ENCODE data around the gene CEBPB.

The CEBPB gene

DNA sequence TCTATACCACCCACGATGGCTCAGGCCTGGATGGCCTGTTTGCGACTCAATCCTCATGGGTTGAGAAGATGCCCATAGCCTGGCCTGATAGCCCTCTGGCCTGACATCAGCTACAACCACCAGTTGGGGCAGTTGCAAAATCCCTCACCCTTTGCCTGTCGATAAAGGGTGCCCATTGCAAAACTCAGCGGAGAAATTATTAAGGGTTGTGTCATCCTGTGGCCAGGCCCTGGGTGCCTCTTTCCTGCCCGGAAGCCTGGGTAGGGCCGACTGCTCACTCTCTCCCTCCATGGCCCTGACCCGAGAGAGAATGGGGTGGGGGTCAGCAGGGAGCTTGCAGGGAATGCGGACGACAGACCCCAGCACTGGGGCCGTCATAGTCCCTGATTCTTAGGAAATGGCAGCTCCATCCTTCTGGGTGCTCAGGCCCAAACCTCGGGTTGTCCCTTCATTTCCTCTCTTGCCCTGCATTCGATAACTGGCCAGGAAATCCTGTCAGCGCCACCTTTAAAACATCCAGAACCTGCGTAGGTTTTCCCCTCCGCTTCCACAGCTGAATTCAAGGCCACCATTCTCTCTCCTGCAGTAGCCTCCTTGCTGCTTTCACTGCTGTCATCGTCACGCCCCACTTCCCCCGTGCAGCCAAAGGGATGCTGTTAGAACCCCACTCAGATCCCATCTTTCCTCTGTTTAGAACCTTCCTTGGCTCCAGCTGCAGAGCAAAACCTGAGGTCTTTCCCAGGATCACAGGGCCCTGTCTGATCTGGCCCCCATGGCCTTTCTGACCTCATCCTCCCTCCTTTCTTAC, 31.1 kb downstream of the CEBPB start:
- peaks cover 9% of the 10 kb centered on the region for H3K4me1 Mint-ChIP-seq
- ATAC-seq, result no peak

DNA sequence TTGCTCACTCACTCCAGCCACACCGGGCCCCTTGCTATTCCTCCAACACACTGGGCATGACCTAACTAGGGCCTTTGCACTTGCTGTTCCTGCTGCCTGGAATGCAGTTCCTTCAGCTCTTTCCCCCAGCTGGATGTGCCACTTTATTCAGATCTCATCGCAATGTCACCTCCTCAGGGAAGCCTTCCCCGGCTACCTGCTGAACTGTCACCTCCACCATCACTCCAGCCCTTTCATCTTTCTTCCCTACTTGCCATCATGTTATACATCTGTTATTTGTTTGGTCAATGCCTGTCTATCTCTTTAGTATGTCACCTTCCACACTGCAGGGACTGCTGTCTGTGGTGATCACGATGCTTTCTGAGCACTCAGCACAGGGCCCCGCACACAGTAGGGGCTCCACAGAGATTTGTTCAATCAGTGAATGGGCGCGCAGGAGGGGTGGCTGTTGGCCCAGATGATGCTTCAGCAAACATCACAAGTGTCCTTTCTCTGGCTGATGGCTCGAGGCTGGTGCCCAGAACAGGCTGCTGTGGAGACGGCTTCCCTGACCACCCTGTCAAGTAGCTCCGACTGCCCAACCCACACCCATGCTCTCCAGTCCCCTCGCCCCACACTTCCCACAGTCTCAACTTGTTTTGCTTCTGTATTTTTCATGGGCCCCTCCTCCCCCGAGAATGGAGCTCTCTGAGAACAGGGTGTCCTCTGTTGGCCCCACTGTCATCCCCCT, 31.8 kb downstream of the CEBPB start:
- Mint-ChIP-seq H3K4me1 (peaks cover 13% of the 10 kb centered on the region), H3K27ac (no peak overlapping the region), H3K27me3 (peaks cover 34% of the 10 kb centered on the region), H3K36me3 (no peaks in the 10 kb centered on the region), H3K4me3 (no peak overlapping the region), H3K9me3 (peaks cover 8% of the 10 kb centered on the region)
- no peak for ATAC-seq

More for the DNA sequence above, 31.1 kb downstream of the CEBPB start:
- Mint-ChIP-seq H3K27me3 (peaks cover 41% of the 10 kb centered on the region), H3K27ac (no peak overlapping the region), H3K36me3 (no peaks in the 10 kb centered on the region), H3K9me3 (peaks cover 8% of the 10 kb centered on the region), H3K4me3 (no peak overlapping the region)

DNA sequence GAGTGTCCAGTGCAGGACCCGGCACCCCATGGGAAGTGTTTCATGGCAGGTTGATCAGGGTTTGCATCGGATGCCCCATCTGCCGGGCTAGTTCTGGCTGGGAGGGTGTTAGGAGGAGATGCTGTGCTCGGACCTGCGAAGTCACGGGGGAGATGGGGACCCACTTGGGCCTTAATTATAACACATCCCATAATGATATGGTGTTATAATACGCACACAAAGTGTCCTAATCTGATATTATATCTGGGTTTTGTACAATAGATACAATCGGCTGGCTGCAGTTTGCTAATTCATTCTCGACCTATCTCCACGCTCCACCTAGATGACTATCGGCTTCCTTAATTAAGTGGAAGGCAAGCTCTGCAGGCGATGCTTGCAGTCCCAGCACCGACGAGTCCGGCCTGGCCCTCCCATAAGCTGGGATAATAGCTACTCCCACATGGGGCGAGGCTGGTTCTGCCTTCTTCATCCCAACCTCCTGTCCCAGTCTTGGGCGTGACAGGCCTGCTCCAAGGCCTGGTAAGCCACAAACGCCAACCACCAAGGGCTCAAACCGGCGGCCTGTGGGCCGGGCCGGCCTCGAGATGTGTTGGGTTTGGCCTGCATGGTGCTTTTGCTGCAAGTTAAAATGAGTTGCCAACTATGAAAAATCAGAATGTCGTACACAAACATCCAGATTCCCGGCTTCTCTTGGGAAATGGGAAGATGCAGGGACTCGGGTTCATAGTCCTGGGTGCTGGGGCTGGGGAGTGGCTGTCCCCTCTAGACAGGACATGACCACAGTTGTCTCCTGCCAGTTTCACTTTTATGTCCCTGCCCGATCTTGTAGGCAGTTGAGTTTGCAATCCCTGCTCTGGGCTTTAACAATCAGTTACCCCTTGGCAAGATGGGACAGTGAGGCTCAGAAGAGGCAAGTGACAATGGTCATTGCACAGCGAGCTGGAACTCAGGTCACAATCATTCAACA, 32.7 kb downstream of the CEBPB start:
- no peak for ATAC-seq
- no peaks in the 10 kb centered on the region for H3K36me3 Mint-ChIP-seq
- no peak overlapping the region for H3K27ac Mint-ChIP-seq
- peaks cover 8% of the 10 kb centered on the region for H3K9me3 Mint-ChIP-seq
- peaks cover 13% of the 10 kb centered on the region for H3K4me1 Mint-ChIP-seq
- H3K4me3 Mint-ChIP-seq, result no peak overlapping the region
- peaks cover 33% of the 10 kb centered on the region for H3K27me3 Mint-ChIP-seq

DNA sequence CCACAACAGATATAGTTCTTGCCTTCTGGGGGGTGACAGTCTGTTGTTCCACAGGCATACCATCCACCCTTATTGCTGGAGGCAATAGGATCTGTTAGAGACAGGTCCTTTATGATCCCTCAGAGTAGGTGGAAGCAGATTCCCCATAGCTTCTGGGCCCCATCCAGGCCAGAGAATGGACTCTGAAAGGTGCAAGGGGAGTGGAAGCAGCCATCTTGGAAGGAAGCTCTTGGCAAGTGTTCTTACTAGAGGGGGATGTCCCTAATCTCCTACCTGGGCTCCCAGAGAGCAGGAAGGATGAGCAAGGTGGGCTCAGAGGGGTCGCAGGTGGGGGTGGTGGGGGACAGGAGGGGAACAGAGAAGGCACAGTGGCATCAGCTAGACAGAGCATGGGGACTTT, 33.4 kb downstream of the CEBPB start:
- H3K4me1 Mint-ChIP-seq, result peaks cover 13% of the 10 kb centered on the region
- H3K27ac Mint-ChIP-seq, result no peak overlapping the region
- H3K27me3 Mint-ChIP-seq, result peaks cover 26% of the 10 kb centered on the region
- H3K9me3 Mint-ChIP-seq, result peaks cover 8% of the 10 kb centered on the region
- ATAC-seq, result no peak
- H3K4me3 Mint-ChIP-seq, result no peak overlapping the region
- no peaks in the 10 kb centered on the region for H3K36me3 Mint-ChIP-seq

DNA sequence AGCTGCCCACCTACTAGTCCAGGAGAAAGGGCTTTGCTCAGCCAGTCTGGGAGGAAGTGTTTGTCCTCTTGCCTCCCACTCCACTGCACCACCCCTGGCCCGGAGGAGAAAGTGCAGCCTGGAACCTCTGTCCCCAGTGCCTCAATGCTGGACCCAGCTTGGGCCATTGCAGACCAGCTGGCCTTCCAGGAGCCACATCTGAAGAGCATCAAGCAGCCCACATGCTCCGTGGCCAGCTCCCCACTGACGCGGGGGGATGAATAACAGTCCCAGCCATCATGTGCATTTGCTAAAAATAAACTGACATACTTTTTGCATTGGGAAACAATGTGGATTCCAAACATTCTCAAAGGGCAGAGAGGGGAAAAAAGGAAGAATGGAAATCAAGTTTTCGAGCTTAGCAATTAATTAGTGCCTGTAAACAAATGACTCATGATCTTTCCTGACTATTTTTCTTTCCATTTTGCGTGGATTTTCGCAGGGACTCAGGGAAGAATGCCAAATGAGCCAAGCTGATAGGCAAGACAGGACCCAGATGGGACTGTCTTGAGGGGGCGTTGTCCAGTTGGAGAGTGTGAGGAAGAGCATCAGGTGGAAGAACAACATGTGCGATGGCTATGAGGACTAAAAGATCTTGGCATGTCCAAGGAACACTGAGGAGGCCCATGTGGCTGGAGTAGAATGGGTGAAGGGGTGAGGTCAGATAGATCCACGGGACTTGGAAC, 34.1 kb downstream of the CEBPB start:
- H3K4me1 Mint-ChIP-seq, result peaks cover 13% of the 10 kb centered on the region
- ATAC-seq, result no peak
- H3K27ac Mint-ChIP-seq, result no peak overlapping the region
- H3K36me3 Mint-ChIP-seq, result no peaks in the 10 kb centered on the region
- H3K9me3 Mint-ChIP-seq, result peaks cover 5% of the 10 kb centered on the region
- peaks cover 19% of the 10 kb centered on the region for H3K27me3 Mint-ChIP-seq
- H3K4me3 Mint-ChIP-seq, result no peak overlapping the region

DNA sequence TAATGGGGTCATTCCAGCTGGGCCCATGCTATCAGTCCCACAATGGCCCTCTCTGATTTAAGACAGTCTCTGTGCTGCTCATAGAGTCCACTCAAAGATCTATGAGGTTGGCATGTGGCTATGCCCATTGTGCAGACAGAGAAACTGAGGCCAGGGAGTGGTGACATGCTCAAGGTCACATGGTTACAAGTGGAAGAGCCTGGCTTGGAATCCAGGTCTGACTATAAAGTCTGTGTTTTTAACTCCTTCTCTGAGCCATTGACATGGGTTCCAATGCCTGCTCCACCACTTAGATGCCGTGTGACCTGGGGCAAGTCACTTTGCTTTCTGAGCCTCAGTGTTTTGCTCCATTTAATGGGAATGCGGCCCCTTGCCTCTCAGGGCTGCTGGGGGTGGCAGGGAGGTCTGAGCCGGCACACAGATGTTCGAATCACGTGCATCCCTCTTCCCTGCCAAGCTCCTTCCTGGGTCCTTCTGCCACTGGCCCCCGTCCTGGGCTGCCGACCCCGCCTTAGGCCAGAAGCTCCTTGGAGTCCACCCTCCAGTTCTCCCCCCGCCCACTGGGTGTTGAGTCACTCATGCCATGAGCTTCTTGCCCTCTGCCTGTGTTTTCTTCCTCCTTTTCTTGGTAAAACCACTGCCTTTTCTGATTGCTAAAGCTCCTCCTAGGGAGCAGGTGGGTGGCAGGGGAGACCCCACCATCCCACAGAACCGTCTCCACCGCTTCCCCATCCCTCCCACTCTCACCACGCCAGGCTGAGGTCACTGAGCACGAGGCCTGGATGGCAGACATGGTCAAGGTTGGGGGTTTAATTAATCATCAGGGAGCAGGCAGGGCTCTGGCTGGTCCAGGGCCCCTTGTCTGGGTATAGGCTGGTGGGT, 35.7 kb downstream of the CEBPB start:
- H3K27me3 Mint-ChIP-seq, result peaks cover 15% of the 10 kb centered on the region
- H3K36me3 Mint-ChIP-seq, result no peaks in the 10 kb centered on the region
- H3K27ac Mint-ChIP-seq, result no peak overlapping the region
- peaks cover 3% of the 10 kb centered on the region for H3K9me3 Mint-ChIP-seq
- H3K4me1 Mint-ChIP-seq, result peaks cover 7% of the 10 kb centered on the region
- no peak overlapping the region for H3K4me3 Mint-ChIP-seq
- ATAC-seq, result no peak

DNA sequence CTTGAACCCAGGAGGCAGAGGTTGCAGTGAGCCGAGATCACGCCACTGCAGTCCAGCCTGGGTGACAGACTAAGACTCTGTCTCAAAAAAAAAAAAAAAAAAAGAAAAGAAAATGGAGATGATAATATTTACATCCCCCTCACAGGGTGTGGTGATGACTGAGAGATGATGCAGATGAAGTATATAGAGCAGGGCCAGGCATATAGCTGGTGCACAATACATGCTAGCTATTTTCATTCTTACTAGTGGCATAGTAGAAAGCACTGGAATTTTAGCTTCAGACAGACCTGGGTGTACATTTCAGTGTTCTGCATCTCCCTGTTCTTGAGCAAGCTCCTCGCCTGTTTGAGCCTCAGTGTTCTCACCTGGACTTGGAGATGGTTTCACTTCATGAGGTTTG, 36.9 kb downstream of the CEBPB start:
- ATAC-seq, result no peak
- no peaks in the 10 kb centered on the region for H3K36me3 Mint-ChIP-seq
- H3K4me3 Mint-ChIP-seq, result no peak overlapping the region
- no peak overlapping the region for H3K27ac Mint-ChIP-seq
- peaks cover 3% of the 10 kb centered on the region for H3K9me3 Mint-ChIP-seq
- peaks cover 7% of the 10 kb centered on the region for H3K4me1 Mint-ChIP-seq
- peaks cover 20% of the 10 kb centered on the region for H3K27me3 Mint-ChIP-seq

DNA sequence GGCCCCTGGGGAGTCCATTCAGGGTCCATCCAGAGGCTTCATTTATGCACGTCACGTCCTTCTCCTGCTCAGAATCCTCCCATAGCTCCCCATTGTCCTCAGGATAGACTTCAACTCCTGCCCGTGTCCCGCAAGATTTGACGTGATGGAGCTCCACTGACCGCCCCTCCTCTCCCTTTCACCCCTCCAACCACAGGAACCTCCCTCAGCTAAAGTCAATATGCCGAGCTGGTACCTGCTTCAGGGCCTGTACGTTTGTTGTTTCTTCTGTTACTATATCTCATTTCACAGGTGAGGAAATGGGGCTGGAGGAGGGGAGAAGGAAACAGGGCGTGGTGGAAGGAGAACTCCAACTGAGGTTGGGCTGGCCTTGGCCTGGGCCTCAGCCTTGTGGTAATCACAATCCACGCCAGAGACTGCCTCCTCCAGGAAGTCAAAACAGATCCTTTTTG, 38.6 kb downstream of the CEBPB start:
- Mint-ChIP-seq H3K36me3 (no peaks in the 10 kb centered on the region), H3K9me3 (peaks cover under 1% of the 10 kb centered on the region), H3K4me3 (no peak overlapping the region)

DNA sequence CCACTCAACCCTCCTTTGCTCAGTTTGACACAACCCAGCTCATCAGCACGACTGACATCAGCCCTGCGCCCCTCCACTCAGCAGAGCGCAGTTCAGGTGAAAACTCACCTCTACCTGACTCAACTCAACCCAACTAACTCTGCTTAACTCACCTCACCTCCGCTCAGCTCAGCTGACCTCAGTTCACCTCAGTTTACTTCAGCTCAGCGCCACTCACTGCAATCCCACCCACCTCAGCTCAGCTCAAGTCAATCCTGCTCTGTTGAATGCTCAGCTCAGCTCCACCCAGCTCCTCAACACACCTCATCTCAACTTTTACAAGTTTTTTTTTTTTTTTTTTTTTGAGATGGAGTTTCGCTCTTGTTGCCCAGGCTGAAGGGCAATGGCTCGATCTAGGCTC, 39.6 kb downstream of the CEBPB start:
- Mint-ChIP-seq H3K27ac (no peak overlapping the region), H3K9me3 (no peaks in the 10 kb centered on the region), H3K4me3 (no peak overlapping the region), H3K4me1 (peaks cover 7% of the 10 kb centered on the region), H3K27me3 (peaks cover 24% of the 10 kb centered on the region), H3K36me3 (no peaks in the 10 kb centered on the region)
- no peak for ATAC-seq

More for the DNA sequence above, 38.6 kb downstream of the CEBPB start:
- no peak overlapping the region for H3K27ac Mint-ChIP-seq
- peaks cover 24% of the 10 kb centered on the region for H3K27me3 Mint-ChIP-seq
- no peak for ATAC-seq
- peaks cover 7% of the 10 kb centered on the region for H3K4me1 Mint-ChIP-seq

DNA sequence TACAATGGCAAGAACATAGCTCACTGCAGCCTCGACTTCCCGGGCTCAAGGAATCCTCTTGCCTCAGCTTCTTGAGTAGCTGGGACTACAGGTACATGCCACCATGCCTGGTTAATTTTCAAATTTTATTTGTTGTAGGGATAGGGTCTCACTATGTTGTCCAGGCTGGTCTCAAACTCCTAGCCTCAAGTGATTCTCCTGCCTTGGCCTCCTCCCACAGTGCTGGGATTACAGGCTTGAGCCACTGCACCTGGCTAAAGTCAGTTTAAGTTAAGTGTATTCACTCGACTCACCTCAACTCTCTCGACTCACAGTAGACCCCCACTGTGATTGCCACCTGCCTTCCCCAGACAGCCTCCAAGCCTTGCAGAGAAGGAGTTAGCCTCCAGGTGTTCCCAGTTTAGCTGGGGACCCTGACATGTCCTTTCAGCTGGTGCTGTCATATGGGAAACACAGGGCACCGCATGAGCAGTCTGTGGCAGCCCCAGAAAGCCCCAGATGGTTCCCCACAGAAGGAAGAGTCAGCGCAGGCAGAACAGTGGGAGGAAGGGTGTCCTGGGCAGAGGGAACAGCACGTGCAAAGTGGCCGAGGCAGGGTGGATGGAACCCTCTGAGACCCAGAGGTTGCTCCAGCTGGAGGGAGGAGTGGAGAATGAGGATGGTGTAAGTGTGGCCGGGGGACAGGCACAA, 40.4 kb downstream of the CEBPB start:
- no peaks in the 10 kb centered on the region for H3K9me3 Mint-ChIP-seq
- H3K27me3 Mint-ChIP-seq, result peaks cover 27% of the 10 kb centered on the region
- no peak overlapping the region for H3K27ac Mint-ChIP-seq
- H3K4me3 Mint-ChIP-seq, result no peak overlapping the region
- no peaks in the 10 kb centered on the region for H3K36me3 Mint-ChIP-seq
- ATAC-seq, result no peak
- peaks cover 7% of the 10 kb centered on the region for H3K4me1 Mint-ChIP-seq

DNA sequence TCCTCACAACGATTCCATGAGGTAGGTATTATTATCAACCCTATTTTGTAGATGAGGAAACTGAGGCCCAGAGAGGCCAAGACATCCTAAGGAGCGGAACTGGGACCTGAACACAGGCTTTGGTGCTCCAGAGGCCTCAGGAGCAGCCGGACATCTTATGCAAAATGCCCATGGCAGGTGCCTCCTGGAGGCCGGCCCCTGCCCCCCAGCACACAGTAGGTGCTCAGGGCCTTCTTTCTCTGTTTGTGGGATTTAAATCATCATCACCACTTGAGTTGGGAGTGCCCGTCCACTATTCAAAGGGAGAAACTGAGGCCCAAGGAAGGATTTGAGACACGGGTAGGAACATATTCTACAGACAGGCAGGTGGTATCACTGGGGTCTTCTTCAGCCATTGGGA, 41.2 kb downstream of the CEBPB start:
- no peak for ATAC-seq
- Mint-ChIP-seq H3K9me3 (no peaks in the 10 kb centered on the region), H3K36me3 (no peaks in the 10 kb centered on the region), H3K4me3 (no peak overlapping the region), H3K4me1 (peaks cover 2% of the 10 kb centered on the region), H3K27ac (no peak overlapping the region), H3K27me3 (peaks cover 27% of the 10 kb centered on the region)

DNA sequence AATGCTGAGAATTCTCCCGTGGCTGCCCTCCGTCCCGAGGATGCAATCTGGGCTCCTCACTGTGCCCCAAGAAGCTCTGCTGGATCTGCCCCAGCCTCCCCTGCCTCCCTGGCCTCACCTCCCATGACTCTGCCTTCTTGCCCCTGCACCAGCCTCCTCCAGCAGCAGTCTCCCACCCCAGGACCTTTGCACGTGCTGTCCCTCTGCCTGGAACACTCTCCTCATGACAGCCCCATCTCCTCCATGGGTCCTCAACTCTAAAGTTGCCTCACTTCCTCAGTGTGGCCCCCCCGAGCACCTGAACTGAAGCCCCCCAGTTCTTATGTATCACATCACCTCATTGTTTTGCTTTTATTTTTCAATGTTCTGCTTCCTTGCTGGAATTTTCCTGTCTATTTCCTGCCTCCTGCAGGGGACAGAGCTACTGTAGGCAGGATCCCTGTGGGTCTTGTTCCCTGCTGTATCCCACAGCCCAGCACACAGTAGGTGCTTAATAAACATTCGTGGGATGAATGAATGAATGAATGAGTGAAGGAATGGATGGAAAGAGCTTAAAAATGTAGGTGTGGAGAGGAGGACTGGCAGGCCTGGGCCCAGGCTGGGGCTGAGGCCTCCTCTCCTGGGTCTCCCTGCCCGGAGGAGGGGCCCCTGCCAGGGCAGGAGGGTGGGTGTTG, 42.2 kb downstream of the CEBPB start:
- ATAC-seq, result no peak
- H3K36me3 Mint-ChIP-seq, result no peaks in the 10 kb centered on the region
- H3K4me1 Mint-ChIP-seq, result no peaks in the 10 kb centered on the region
- H3K27me3 Mint-ChIP-seq, result peaks cover 28% of the 10 kb centered on the region
- no peak overlapping the region for H3K27ac Mint-ChIP-seq
- no peak overlapping the region for H3K4me3 Mint-ChIP-seq
- no peaks in the 10 kb centered on the region for H3K9me3 Mint-ChIP-seq

Measured in stimulated activated memory B cell treated with anti-CD40 and anti-IgM and Interleukin-4, amounts not matched to agents 10 μg/mL and 1 μg/mL and 100 μg/mL, for 72 hours (primary cell).